HG02938 (cell line): ENCODE measurements around the gene MED15.
"Not testable (repeated sequence)": the region's sequence is repeated elsewhere in the genome, so short reads cannot be mapped to it uniquely, and the experiment has no call there.

ENCODE experiments used
- ATAC-seq: cut with Tn5 transposase; IDR thresholded peaks from one replicate; pipeline ENCODE4 v1.9.1; 2021; ENCODE audit warnings: mild to moderate bottlenecking, moderate library complexity; ENCODE audit not compliant: unreplicated experiment

The MED15 gene

DNA sequence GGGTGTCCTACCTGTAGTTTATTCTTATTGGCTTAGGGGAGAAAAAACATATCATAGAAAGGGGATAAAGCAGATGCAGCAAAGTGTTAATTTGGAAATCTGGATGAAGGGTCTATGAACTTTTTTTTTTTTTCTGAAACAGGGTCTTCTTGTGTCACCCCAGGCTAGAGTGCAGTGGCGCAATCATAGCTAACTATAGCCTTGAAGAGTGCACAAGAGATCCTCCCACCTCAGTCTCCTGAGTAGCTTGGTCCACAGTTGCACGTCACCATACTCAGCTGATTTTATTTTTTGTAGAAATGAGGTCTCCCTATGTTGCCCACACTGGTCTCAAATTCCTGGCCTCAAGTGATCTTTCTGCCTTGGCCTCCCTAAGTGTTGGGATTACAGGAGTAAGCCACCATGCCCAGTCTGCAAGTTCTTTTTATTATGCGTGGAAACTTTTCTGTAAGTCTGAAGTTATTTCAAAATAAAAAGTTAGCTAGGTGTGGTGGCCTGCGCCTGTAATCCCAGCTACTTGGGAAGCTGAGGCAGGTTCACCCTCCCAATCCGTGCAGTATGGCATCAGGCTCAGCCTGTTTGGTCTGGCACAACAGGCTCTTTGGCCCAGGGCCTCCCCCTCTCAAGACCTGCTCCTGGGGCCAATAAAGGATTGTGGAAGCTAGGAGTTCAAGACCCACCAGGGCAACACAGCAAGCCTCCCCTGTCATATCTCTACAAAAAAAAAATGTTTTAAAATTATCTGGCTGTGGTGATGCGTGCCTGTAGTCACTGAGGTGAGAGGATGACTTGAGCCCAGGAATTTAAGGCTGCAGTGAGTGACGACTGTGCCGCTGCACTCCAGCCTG, 111.9 kb downstream of the MED15 start:
- no peak for ATAC-seq

- ATAC-seq, result not testable (repeated sequence)
These were observed 112.4 kb downstream of the MED15 start for GRCh38 chr22:20619893-20620194.

DNA sequence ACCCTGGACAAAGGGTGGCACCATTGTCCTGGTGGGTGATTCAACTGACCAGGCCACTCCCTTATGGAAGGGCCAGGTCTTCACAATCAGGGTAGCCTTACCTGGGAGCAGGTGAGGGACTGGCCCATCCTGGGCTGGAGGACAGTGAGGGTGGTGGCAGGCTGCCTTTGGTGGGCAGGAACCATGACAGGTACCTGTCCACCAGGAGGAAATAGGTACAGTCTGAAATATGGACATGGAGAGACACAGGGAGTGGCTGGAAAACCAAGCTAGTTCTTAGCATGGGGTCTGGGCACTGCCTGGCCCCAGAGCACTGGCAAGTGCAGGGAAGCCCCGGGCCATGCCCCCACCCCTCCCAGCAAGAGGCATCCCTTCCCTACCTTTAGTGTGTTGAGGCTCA, 113.8 kb downstream of the MED15 start:
- no peak for ATAC-seq

DNA sequence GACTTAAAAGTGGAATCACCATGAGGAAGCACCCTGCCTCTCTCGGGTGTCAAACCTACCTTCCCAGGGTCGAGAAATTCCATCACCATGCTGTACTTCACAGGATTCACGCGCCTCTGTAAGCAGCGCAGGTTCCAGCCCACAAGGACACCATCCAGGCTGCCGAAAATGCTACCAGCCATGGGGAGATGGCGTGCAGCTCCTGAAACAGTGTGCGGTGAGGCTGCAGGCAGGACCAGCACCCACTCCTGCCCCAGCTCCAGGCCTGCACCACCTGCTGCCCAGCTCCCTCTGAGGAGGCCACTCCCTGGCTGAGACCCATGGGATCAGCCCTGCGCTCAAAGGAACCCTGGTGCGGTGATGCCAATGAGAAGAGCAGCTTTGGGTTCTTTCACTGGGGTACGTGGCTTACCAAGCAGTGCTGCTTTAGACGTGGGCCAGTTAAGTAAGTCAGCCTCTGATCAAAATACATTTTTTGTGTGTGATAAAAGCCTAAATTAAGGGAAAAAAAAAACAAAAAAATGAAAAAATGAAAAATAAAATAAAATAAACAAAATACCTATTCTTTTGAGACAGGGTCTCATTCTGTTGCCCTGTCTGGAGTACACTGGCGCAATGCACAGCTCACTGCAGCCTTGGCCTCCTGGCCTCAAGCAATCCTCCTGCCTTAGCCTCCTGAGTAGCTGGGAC, 115.4 kb downstream of the MED15 start:
- ATAC-seq, result no peak

DNA sequence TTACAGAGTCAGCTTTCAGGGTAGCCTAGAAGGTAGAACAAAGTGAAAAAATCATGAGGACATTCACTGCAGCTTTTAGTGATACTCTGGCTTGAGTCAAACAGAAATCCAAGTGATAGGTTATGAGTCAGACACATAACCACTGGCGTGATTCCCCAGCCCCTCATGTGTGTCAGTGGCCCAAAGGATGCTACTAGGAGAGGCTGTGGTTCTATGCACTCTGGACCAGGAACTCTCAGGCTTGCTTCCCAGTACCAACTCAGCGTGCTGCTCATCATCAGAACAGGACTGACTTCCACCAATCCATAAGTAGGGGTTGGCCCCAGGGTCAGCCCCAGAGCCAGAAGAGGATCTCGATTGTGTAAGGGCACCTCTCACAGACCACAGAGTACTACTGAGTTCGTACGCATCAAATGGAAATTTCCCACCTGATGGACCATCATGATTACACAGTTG, 116.8 kb downstream of the MED15 start:
- peak; percentile 68 for ATAC-seq

GRCh38 chr22:20625270-20625669, 117.9 kb downstream of the MED15 start:
- ATAC-seq, result no peak

GRCh38 chr22:20626811-20627210, 119.4 kb downstream of the MED15 start:
- no peak for ATAC-seq

GRCh38 chr22:20627432-20627831, 120.0 kb downstream of the MED15 start:
- no peak for ATAC-seq

- no peak for ATAC-seq
These were observed 120.9 kb downstream of the MED15 start for GRCh38 chr22:20628081-20628939.

- ATAC-seq, result no peak
These were observed 122.0 kb downstream of the MED15 start for GRCh38 chr22:20629401-20629800.

DNA sequence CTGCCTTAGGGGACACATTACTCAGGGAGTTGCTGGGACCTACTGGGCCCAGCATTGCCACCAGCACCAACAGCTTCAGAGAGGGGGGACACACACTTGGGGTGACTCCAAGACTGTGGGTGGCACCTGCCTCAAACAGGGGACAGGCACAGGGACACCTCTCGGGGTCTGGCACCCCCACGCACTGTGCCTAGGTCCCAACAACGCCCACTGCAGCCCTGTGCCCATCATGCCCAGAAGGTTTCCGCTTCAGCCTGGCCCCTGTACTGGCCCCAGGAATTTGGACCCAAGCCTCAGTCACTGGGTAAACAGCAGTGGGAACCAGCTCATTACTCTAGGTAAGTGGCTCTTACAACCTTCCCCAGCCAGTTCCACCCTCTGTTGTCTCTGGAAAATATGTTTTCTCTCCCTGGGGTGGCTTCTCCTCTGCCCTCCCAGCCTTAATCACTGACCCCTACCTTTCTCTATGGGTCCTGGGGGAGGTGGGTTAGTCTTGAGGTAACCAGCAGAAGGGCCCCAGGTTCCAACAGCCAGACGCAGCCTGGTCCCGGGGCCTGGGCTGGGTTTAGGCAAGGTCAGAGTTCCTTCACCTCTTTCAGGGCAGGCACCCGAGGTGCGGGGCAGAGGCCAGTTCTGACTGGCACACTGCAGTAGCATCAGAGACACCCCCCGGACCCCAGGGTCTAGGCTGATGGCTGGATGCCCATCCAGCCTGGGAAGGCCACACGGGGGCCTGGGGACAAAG, 123.6 kb downstream of the MED15 start:
- ATAC-seq, result no peak

- no peak for ATAC-seq
These were observed 124.7 kb downstream of the MED15 start for GRCh38 chr22:20632082-20632481.

GRCh38 chr22:20632518-20632917, 125.1 kb downstream of the MED15 start:
- ATAC-seq, result no peak

DNA sequence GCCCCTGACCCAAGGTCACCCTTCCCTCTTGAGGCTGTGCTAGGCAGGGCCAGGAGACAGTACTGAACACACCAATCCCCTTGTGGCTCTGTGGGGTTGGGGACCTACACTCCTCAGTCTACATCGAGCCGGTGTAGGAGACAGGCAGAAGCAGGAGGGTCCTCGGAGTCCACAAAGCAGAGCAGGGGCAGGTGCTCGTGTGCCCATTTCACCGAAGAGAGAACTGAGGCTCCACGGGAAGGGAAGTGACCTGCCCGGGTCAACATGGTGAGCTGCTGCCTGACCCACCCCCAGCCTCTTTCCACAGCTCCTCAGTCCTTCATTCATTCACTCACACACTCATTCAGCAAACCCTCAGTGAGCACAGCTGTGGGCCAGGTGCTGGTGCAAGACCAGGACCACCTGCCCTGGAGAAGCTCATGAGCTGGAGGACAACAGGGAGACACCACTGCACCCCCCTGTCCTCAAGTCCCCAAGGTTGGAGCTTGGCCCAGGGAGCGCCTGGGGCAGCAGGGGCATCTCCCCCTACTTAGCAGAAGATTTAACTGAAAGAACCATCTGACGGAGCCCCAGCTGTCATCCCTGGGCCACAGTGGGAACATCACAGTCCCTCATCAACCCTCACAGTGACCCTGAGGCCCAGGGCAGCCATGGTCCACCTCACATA, 127.3 kb downstream of the MED15 start:
- ATAC-seq, result no peak

- ATAC-seq, result no peak
These were observed 127.8 kb downstream of the MED15 start for GRCh38 chr22:20635227-20635591.

- no peak for ATAC-seq
These were observed 128.8 kb downstream of the MED15 start for GRCh38 chr22:20636075-20636812.

- no peak for ATAC-seq
These were observed 129.5 kb downstream of the MED15 start for GRCh38 chr22:20636945-20637344.
